Measurements from ENCODE around the gene BCAT1.
A peak's percentile ranks its signal among the peaks of the same experiment; 100 is the strongest.
"Not testable (repeated sequence)": the region's sequence is repeated elsewhere in the genome, so short reads cannot be mapped to it uniquely, and the experiment has no call there.

The BCAT1 gene

GRCh38 chr12:24948757-24949722 lies at the start of gene BCAT1:
BCAT1 (minus strand) TSS chr12:24949101; CDS start chr12:24948932, 169 bp downstream.
- DNase-seq, result peak in 1 of 4 experiments; percentile 6

- no peak for DNase-seq
These were observed 49.2 kb upstream of the BCAT1 start for GRCh38 chr12:24997970-24998582.

GRCh38 chr12:24997496-24997895 lies 48.6 kb upstream of the BCAT1 start:
- no peak for DNase-seq

DNA sequence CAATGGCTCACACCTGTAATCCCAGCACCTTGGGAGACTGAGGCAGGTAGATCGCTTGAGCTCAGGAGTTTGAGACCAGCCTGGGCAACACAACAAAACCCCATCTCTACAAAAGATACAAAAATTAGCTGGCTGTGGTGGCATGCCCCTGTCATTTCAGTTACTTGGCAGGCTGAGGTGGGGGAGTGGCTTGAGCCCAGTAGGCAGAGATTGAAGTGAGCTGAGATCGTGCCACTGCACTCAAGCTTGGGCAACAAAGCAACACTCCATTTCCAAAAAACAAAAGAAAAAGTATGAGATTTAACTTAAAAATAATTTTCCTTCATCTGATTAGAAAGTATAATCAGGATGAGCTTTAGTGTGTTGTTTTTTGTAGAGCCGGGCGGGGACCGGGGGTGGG lies 47.9 kb upstream of the BCAT1 start:
- no peak for DNase-seq

GRCh38 chr12:24996102-24996797 lies 47.3 kb upstream of the BCAT1 start:
- DNase-seq, result no peak

DNA sequence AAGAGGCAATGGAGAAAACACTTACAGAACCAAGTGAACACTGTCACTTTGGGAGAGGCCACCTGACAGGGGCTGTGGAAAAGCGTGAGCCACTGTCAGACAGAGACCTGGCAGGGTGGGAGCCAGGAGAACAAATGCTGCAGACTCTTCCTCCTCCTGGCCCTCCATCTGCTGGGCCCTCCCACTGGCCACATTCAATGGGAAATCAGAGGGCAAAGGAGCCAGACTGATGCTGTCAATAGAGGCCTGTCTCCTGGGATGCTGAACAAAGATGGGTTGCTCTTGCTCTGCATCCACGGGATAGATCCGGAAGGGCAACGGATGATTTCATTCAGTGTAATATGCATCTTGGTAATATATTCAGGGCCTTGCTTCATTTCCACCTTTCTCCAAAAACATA lies 44.9 kb upstream of the BCAT1 start:
- DNase-seq, result no peak

- no peak for DNase-seq
These were observed 42.5 kb upstream of the BCAT1 start for GRCh38 chr12:24991209-24992049.

DNA sequence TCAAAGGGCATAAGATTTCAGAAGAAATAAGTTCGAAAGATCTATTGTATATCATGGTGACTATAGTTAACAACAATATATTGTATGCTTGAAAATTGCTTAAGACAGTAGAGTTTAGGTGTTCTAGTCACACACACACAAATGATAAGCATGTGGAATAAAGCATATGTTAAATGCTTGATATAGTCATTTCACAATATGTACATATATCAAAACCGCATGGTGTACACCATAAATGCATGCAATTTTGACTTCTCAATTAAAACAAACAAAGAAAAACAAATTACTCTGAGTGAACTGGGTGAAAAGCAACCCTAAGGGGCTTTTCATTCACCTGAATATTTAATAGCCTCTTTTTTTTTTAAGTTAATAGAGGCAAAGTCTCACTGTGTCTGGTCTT lies 40.3 kb upstream of the BCAT1 start:
- DNase-seq, result no peak

- DNase-seq, result no peak
These were observed 33.3 kb upstream of the BCAT1 start for GRCh38 chr12:24982250-24982649.

DNA sequence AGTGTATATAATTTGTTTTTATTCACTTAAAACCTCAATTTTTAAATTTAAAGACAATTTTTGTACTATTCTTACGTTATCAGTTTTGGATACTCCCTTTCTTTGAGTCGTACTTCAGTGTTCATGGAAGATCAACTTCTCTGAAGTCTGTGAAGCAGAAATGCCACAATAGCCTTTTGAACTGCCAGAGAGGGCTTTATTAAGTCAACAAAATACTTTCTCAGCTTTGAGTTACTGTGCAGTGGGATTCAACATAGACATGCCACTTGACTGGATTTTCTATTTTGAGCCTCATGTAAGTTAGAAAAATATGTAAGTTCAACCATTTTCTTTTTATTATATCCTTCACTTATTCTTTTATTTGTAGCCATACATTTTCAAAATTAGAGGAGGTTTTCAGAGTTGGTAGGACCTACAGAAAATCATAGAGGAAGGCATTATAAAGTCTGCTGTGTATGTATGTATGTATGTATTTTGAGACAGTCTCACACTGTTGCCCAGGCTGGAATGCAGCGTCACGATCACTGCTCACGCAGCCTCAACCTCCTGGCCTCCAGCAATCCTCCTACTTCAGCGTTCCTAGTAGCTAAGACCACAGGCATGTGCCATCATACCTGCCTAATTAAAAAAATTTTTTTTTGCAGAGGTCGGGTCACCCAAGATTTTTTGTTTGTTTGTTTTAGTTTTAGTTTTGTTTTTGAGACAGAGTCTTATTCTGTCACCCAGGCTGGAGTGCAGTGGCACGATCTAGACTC lies 31.3 kb upstream of the BCAT1 start:
- DNase-seq, result no peak

GRCh38 chr12:24979329-24979728 lies 30.4 kb upstream of the BCAT1 start:
- no peak for DNase-seq

- DNase-seq, result no peak
These were observed 28.8 kb upstream of the BCAT1 start for GRCh38 chr12:24977711-24978110.

GRCh38 chr12:24977060-24977459 lies 28.2 kb upstream of the BCAT1 start:
- DNase-seq, result no peak

- no peak for DNase-seq
These were observed 26.5 kb upstream of the BCAT1 start for GRCh38 chr12:24975425-24975824.

GRCh38 chr12:24974216-24974615 lies 25.3 kb upstream of the BCAT1 start:
- DNase-seq, result no peak

- no peak for DNase-seq
These were observed 23.2 kb upstream of the BCAT1 start for GRCh38 chr12:24972078-24972477.

DNA sequence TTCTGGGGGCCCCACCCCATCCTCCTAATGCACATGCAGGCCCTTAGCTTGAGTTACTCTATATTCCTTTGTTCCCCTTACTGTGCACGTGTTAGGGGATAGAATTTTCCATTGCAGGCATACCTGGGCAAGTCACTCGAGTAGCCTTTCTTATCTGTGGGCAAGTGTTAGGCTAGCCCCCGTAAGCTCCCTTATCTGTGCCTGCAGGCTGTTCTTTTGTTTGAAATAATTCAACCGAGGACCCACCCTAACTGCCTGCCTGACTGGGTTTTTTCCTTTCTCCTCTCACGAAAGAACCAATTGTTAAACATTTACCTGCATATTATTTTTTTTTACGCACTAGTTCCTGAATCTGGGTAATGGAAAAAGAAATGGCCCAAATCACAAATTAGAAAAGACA lies 21.3 kb upstream of the BCAT1 start:
- DNase-seq, result no peak

GRCh38 chr12:24966951-24967564 lies 18.2 kb upstream of the BCAT1 start:
- no peak for DNase-seq

DNA sequence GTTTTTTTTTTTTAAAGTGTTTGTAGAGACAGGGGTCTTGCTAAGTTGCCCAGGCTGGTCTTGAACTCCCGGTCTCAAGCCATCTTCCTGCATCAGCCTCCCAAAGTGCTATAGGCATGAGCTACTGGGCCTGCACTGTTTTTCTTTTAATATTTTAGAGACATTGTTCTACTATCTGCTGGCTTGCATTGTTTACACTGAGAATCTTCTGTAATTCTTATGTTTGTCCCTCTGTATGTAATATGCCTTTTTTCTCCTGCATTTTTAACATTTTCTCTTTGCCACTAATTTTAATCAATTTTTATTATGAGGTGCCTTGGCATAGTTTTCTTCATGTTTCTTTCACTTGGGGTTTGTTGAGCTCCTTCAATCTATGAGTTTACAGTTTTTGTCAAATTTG lies 15.4 kb upstream of the BCAT1 start:
- no peak for DNase-seq

- DNase-seq, result no peak
These were observed 11.4 kb upstream of the BCAT1 start for GRCh38 chr12:24960222-24960855.

DNA sequence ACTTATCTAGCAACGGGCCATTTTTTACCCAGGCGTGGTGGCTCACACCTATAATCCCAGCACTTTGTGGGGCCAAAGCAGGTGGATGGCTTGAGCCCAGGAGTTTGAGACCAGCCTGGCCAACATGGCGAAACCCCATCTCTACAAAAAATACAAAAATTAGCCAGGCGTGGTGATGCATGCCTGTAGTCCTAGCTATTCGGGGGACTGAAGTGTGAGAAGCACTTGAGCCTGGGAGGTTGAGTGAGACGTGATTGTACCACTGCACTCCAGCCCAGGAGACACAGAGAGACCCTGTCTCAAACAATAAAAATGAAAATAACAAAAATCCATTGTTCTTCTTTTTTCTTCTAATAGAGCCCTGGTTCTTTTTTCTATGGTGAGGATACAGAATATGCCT lies 7.5 kb upstream of the BCAT1 start:
- not testable (repeated sequence) for DNase-seq

All from activated CD4-positive, CD25-positive, alpha-beta regulatory T cell (primary cell).